ENCODE data around the gene C10orf71.

Gene C10orf71

GRCh38 chr10:49313501-49314070, 14.6 kb downstream of the C10orf71 start:
- DNase-seq (ENCODE audit: low spot score), result no peak

DNA sequence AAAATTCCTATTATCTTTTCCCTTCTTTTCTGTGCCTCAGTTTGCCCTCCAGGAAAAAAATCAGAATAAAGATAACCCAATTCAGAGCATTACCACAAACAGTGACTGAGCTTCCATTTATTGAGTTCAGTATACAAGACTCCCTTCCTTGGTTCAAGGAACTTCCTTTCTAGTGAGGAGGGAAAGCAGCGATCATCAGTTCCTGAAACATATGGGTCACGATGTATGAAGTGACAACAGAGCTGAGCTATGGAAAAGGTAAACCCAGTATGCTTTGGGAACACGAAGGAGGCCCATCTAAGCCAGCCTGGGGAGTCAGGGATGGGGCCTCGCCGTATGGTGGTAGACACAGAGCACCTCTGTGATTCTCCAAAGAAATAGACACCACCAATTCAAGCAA, 15.8 kb downstream of the C10orf71 start:
- no peak for DNase-seq (ENCODE audit: low spot score)

GRCh38 chr10:49318028-49318427, 19.1 kb downstream of the C10orf71 start:
- DNase-seq (ENCODE audit: low spot score), result no peak

- DNase-seq (ENCODE audit: low spot score), result no peak
These were observed 19.8 kb downstream of the C10orf71 start for GRCh38 chr10:49318755-49319154.

GRCh38 chr10:49319206-49319605, 20.2 kb downstream of the C10orf71 start:
- DNase-seq (ENCODE audit: low spot score), result no peak

DNA sequence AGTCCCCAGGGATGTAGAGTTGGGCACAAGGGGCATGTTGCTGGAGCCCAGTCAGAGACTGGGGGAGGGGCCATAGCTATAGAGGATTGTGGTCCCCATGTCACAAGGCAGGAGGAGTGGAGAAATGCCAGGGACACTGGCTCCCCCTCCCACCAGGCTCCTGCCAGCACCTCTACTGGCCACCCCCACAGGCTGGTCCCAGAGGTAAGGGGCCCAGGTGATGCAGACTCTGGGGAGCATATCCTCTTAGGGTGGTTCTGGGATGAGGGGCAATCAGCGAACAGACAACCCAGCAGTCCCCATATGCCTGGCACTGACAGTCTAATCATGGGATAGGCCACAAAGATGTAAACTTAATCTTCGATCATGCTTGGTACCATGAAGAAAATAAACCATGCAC, 21.2 kb downstream of the C10orf71 start:
- no peak for DNase-seq (ENCODE audit: low spot score)

GRCh38 chr10:49321021-49321420, 22.1 kb downstream of the C10orf71 start:
- DNase-seq (ENCODE audit: low spot score), result no peak

DNA sequence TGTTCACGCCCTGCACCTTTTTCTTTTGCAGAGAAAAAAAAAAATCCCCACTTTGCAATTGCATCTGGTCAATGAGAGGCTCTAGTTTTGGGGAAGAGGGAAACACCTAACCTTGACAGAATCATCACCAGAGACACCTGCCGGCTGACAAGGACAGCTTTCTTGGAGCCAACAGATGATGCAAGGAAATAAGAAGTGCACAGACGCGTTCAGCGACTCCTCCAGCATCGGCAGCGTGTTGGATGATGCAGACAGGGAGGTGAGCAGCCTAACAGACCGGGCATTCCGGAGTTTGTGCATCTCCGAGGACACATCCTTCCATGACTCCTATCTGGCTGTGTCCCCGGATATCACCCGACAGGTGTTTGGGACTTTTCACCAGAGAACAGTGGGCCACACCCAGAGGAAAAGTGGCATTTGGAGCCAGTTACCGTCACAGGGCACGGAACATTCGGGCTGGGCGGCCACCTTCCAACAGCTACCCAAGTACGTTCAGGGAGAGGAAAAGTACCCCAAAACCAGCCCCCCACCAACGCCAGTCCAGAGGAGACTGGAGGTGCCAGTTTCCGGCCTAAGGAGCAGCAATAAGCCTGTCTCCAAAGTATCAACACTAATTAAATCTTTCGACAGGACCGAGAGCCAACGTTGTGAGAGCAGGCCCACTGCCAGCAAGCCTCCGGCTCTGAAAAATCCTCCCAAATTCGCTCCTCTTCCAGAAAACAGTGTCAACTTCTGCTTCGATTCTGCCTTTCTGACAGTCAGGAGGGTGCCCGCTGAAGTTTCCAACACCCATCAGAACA, 23.6 kb downstream of the C10orf71 start:
- no peak for DNase-seq (ENCODE audit: low spot score)

- DNase-seq (ENCODE audit: low spot score), result no peak
These were observed 24.4 kb downstream of the C10orf71 start for GRCh38 chr10:49323171-49323895.

- no peak for DNase-seq (ENCODE audit: low spot score)
These were observed 24.9 kb downstream of the C10orf71 start for GRCh38 chr10:49323896-49324270.

GRCh38 chr10:49324711-49325110, 25.7 kb downstream of the C10orf71 start:
- no peak for DNase-seq (ENCODE audit: low spot score)

- no peak for DNase-seq (ENCODE audit: low spot score)
These were observed 26.4 kb downstream of the C10orf71 start for GRCh38 chr10:49325131-49325915.

GRCh38 chr10:49325916-49326783, 27.2 kb downstream of the C10orf71 start:
- DNase-seq (ENCODE audit: low spot score), result no peak

- DNase-seq (ENCODE audit: low spot score), result no peak
These were observed 28.3 kb downstream of the C10orf71 start for GRCh38 chr10:49327036-49327813.

DNA sequence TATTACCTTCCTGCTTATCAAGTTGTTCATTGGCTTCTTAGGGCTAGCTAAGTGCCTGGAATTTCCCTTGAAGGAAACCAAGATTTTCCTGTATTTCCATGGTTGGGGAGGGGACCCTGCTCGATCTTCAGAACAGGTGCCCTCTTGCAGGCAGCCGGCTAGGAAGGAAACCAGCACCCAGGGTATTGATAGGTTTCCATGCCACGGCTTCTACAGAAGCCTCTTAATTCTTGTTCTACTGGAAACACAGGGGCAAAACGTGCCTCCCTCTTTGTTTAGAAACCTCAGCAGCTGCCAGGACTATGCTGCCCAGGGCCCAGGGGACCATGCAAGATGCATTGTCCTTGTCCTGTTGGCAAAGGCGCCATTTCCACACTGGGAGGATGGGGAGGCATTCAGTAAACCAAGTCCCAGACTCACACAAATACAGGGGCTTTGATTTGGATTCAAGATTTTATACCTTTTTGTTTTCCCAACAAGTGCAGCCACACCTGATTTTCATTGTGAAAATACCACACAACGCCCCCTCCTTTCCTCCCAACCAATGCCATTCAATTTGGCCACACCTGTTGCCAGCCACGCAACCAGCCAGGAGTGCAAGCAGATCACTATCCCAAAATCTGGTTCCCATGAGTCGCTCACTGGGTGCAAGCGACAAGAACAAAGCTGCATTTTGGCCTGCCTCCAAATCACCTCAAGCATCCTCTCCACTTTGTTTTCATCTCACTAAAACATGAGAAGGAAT, 29.6 kb downstream of the C10orf71 start:
- no peak for DNase-seq (ENCODE audit: low spot score)

DNA sequence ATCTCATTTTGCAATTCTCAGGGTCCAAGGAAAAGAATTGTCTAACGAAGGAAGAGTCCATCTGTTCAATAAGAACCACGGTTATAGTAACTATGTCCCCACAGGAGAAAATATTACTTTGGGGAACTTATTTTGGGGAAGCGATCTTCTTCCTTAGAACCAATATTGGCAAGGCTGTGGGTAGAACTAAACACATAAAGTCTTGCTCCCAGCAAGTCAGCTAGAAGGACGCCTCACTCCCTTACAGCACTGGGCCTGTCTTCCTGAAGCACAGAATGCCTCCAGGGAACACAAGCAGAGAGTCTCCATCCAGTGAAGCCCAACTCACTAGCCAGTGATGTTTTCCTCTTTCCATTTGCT, 30.2 kb downstream of the C10orf71 start:
- no peak for DNase-seq (ENCODE audit: low spot score)

- DNase-seq (ENCODE audit: low spot score), result no peak
These were observed 31.2 kb downstream of the C10orf71 start for GRCh38 chr10:49330127-49330665.

- DNase-seq (ENCODE audit: low spot score), result no peak
These were observed 32.5 kb downstream of the C10orf71 start for GRCh38 chr10:49331431-49331830.

DNA sequence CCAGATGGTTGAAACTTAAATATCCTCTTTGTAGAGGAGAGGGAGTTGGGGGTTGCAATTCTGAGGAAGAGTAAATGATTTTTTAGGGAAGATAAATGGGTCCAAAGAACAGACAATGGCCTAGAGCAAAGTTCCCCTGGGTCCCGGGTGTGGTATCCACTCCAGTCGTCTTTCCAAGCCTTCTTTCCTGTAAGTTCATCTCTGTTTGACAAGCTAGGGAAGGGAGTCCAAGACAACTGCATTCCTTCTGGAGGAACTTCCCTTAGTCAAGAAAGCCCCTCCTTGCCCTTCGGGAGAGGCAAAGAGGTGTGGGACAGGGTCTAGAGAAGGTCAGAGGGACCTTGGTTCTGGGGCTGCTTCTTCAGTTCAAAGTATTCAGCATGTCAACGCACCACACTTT, 33.4 kb downstream of the C10orf71 start:
- DNase-seq (ENCODE audit: low spot score), result no peak

DNA sequence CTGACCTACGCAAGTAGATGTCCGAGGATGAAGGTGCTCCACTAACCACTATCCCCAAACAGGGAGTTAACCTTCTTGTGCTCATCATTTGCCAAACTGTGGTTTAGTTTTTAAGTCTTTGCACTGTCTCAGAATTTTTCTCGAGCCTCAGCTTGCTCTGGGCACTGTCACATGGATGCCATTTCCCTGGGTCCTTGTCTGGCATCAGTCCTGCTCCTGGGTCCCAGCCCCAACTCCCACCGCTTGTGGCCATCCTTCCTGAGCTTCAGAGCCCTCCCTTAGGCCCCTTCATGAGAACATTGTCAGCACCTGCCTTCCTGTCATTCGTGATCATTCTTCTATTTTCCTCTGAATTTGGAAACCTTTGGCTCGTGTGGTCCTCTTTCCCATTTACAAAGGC, 33.8 kb downstream of the C10orf71 start:
- no peak for DNase-seq (ENCODE audit: low spot score)
